ENCODE data around the gene CERS2. TPM values are rescaled to one million over a fixed set of nuclear protein-coding genes. Genes with fewer than 3 reads are reported as not detected.

CERS2 gene
- total and polyA plus RNA-seq, 10 donors = 63.4 to 128 (median 86.3) TPM

DNA sequence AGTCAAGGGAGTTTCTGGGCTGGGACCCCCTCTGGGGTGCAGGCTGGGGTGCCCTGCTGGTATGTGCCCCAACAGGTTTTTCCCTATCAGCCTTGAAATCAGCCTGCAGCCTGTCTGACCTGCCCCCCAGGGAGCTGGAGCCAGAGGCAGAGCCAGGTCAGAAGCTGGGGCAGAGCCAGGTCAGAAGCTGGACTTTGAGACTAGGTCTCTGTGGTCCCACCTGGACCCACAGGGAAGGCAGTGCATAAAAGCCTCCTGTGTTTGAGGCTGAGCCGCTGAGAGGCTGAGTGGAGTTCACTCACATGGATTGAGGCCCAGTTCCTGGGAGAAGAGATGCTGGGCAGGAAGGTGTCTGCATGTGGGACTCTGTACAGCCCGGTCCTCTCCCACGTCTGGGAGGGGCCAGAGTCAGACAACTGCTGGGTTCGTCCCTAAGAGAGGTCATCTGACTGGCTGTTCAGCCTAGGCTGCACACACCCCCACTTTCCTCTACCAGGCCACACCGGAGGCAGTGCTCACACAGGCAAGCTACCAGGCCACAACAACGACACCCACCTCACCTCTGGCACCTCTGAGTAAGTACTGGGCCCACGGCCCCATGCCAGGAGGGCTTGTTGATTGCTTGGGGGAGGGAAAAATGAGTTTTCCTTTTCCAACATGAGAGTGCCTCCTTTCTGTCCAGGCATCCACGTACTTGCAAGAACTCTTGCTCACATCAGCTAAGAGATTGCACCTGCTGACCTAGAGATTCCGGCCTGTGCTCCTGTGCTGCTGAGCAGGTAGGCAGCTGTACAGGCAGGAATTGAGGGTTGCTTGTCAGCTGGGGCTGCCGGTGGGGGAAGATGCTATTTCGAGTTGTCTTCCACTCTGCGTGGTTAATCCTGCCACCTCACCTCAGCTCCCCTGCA lies 7.4 kb upstream of the CERS2 start, which contains the start of gene ANXA9:
ANXA9 (plus strand) TSS at position 488 of the 908 bp plus-strand sequence. CDS start 814 bp downstream, outside the sequence.
- Histone ChIP-seq H3K36me3 (no peaks in the 10 kb centered on the region), H3K4me3 (no peak within 1 kb of the TSS), H3K27me3 (replicated peaks in 1 of 7) (no peaks in the 10 kb centered on the region), H3K9me3 (no peaks in the 10 kb centered on the region), H3K4me1 (peaks cover 16 to 29% (median 29%) of the 10 kb centered on the region in 6 donors), H3K27ac (no peak within 1 kb of the TSS)
- no peak for DNase-seq
- TF ChIP-seq POLR2A (IDR thresholded peaks at IDR 0.05) (no peak), POLR2AphosphoS5 (IDR thresholded peaks at IDR 0.05) (no peak)
- TF ChIP-seq, protein P1, sequence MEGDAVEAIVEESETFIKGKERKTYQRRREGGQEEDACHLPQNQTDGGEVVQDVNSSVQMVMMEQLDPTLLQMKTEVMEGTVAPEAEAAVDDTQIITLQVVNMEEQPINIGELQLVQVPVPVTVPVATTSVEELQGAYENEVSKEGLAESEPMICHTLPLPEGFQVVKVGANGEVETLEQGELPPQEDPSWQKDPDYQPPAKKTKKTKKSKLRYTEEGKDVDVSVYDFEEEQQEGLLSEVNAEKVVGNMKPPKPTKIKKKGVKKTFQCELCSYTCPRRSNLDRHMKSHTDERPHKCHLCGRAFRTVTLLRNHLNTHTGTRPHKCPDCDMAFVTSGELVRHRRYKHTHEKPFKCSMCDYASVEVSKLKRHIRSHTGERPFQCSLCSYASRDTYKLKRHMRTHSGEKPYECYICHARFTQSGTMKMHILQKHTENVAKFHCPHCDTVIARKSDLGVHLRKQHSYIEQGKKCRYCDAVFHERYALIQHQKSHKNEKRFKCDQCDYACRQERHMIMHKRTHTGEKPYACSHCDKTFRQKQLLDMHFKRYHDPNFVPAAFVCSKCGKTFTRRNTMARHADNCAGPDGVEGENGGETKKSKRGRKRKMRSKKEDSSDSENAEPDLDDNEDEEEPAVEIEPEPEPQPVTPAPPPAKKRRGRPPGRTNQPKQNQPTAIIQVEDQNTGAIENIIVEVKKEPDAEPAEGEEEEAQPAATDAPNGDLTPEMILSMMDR (IDR thresholded peaks at IDR 0.05 in 8 of 11, conservative IDR thresholded peaks at IDR 0.05 in 3 of 11) = no peak
- 74 to 84% (median 78%) methylated on average over 10 to 12 of the region's 12 CpGs for WGBS, 5 donors
- intact Hi-C loops (cut with DNase I; ENCODE audit: low total_unique reads) = no loop called here

DNA sequence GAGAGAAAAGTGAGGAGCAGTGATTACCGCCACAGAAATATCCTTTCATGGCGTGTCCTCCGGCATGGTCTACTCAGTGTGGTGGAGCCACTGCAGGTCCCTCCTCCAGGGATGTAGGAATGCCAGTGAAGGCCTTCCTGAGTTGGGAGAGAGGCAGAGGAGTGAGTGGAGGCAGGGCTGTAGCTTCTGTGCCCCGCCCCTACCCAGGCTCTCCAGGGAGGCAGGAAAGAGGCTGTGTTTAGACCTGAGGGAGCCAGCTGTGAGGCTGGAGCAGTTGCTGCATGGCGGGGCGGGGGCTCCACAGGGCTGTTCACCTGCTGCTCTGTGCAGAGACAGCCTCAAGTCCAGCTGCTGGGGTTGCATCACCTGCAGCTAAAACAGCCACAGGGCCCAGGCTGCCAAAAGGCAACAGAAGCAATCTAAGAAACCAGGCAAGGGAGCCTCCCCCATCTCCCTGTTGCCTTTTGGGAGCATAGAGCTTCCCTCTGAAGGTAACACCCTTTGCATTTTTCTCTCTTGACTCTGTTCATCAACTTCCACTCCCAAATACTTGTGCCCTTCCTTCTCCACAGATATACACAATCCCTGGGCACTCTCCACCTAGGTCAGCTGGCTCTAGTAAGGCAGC lies 6.7 kb upstream of the CERS2 start:
- TF ChIP-seq POLR2AphosphoS5 (IDR thresholded peaks at IDR 0.05) = no peak
- TF ChIP-seq, protein P1 (IDR thresholded peaks at IDR 0.05 in 8 of 11, conservative IDR thresholded peaks at IDR 0.05 in 3 of 11) = no peak
- no peak for TF ChIP-seq POLR2A (IDR thresholded peaks at IDR 0.05)
- Histone ChIP-seq H3K27ac (no peak overlapping the region), H3K4me3 (no peak overlapping the region), H3K27me3 (replicated peaks in 1 of 7) (no peaks in the 10 kb centered on the region), H3K36me3 (no peaks in the 10 kb centered on the region), H3K4me1 (peaks cover 22 to 37% (median 36%) of the 10 kb centered on the region in 6 donors), H3K9me3 (no peaks in the 10 kb centered on the region)
- 82 to 90% (median 85%) methylated on average over 6 of the region's 6 CpGs for WGBS, 5 donors
- intact Hi-C loops (cut with DNase I; ENCODE audit: low total_unique reads) = no loop called here
- no peak for DNase-seq

DNA sequence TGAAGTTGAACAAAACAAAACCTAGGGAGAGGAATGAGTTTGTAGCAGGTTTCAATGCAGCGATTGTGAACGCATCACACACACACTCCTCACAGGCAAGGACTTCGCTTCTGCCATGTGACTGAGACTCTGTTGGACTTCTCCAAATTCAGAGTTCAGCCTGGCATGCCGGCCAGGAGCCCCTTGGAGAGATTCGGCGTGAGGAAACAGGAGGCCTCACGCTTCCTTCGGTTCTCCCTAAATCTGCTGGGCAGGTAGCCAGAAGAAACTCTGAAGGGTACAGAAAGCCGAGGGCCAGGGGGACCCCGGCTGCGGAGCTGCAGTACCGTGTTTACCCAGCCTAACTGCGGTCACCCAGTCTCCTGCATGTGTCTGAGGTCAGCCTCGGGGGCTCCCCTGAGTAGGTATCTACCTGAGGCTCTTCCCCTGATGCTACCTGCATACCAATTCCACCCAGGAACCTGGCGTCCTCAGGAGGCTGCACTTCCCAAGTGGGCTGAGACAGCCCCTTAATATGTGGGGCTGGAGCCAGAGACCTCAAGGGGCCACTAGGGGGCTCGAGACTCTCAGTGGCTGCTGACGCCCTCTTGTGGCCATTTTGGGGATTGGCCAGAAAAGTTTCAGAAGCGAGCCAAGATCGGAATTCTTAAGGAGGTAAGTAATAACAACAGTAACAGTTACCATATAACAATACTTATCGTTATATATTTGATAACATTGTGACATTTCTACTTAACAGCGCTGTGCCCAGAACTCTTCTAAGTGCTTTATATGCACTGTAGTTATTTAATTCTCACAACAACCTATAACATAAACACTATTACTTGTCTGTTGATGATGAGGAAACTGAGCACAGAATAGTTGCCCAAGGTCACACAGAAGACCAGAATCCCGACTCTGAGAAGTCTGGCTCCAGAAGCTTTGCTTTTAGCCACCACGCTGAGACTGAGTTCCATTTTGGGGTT lies 4.7 kb upstream of the CERS2 start:
- Histone ChIP-seq H3K9me3 (no peaks in the 10 kb centered on the region), H3K27ac (peak overlapping the region in 7 of 8 donors; percentile 15 to 97 (median 68)), H3K4me1 (peaks cover 27 to 51% (median 49%) of the 10 kb centered on the region in 6 donors), H3K27me3 (replicated peaks in 1 of 7) (no peaks in the 10 kb centered on the region), H3K36me3 (no peaks in the 10 kb centered on the region), H3K4me3 (peak overlapping the region; percentile 0 to 62 (median 28))
- peak; percentile 92 for DNase-seq
- TF ChIP-seq, protein P1 (IDR thresholded peaks at IDR 0.05 in 8 of 11, conservative IDR thresholded peaks at IDR 0.05 in 3 of 11) = peak; percentile 95 to 100 (median 99)
- TF ChIP-seq POLR2A (IDR thresholded peaks at IDR 0.05) = no peak
- TF ChIP-seq POLR2AphosphoS5 (IDR thresholded peaks at IDR 0.05) = peak; percentile 38 to 76 (median 62)
- intact Hi-C loops (cut with DNase I; ENCODE audit: low total_unique reads) = loop anchor here (10.0 kb wide), 1 partner anchor 55 kb away; the partner anchor contains the start of gene SETDB1
- WGBS, 5 donors = 12 to 16% (median 13%) methylated on average over 17 to 23 of the region's 23 CpGs

Measured in spleen (tissue), 11 donors.